ENCODE measurements around the gene CNGB1.
"Not testable (repeated sequence)": the region's sequence is repeated elsewhere in the genome, so short reads cannot be mapped to it uniquely, and the experiment has no call there.

The CNGB1 gene

DNA sequence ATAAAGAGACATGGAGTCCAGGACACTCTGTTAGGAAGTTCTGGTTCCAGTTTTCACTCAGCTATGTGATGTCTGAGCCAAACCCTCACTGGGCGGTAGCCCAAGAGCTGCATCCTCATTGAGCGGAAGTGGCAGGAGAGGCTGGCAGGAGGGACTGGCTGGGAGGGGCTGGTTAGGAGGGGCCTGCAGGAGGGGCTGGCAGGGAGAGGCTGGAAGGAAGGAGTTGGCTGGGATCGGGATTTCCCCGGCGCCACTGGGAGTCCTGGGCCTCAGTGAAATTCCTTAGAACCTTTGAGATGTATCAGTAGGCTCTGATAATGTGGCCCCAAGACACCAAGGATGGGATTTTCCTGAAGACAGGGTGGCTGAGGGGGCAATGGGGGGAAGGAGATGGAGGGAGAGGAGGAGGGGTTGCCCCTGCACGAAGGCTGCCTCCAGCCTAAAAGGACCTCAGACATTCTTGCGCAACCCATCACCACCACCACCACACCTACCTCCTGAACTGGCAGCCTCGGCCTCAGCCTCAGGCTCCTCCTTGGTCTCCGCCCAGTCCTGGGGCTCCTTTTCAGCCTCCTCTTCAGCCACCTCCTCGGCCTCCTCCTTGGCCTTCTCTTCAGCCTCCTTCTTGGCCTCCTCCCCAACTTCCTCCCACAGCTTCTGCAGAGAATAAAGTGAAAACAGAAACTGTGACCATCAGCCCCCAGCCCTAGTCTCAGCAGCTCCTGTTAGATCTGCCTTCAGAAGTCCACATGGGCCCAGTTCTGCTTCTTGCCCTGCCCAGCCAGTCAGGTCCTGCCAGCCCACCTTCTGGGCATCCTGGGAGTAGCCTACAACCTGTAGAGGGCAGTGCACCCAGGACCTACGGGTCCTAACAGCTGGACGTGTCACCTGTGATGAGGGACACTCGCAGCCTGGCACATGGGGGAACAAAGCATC, 31.7 kb downstream of the CNGB1 start:
- H3K27ac ChIP-seq = peak overlapping the region; percentile 69
- peak; percentile 37 for DNase-seq (ENCODE audit: low read depth, low spot score)

DNA sequence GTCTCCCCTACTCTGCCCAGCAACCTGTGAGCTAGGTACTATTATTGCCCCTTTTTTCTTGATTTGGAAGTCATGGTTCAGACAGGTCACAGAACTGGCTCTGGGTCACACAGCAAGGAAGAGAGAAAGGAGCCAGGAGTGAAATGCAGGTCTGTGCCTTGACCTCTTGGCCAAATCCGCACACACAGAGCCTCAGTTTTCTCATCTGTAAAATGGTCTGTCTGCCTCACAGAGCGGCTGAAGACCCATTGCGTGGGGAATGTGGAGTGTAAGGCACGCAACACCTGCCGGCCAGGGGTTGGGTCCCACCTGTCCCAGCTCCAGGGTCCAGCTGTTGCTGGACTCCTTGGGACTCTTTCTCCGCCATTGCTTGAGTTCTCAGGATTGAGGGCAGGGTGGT, 32.4 kb downstream of the CNGB1 start:
- H3K27ac ChIP-seq = peak overlapping the region; percentile 69
- DNase-seq (ENCODE audit: low read depth, low spot score) = no peak

- no peak overlapping the region for H3K27ac ChIP-seq
- no peak for DNase-seq (ENCODE audit: low read depth, low spot score)
Observed at GRCh38 chr16:57937861-57938260, 33.1 kb downstream of the CNGB1 start.

GRCh38 chr16:57935904-57936303, 35.0 kb downstream of the CNGB1 start:
- no peak for DNase-seq (ENCODE audit: low read depth, low spot score)

DNA sequence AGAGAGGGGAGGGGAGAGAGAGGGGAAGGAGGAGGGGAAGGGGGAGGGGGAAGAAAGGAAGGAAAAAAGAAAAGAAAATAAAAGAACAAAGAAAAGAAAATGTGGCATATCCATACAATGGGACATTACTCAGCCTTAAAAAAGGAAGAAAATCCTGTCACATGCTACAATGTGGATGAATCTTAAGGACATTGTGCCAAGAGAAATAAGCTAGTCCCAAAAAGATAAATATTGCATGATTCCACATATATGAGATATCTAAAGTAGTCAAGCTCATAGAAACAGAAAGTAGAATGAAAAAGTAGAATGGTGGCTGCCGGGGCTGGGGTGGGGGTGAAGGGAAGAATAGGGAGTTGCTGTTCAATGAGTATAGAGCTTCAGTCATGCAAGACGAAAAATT, 40.4 kb downstream of the CNGB1 start:
- no peak for DNase-seq (ENCODE audit: low read depth, low spot score)
- no peak overlapping the region for H3K27ac ChIP-seq

More at GRCh38 chr16:57935904-57936303, 35.0 kb downstream of the CNGB1 start:
- no peak overlapping the region for H3K27ac ChIP-seq

DNA sequence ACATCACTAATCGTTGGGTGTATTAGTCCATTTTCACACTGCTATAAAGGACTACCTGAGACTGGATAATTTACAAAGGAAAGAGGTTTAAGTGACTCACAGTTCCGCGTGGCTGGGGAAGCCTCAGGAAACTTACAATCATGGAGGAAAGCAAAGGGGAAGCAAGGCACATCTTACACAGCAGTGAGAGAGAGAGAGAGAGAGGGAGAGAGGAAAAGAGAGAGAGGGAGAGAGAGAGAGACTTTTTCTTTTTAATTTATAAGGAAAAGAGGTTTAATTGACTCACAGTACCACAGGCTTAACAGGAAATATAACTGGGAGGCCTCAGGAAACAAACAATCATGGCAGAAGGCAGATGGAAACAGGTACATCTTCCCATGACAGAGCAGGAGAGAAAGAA, 41.7 kb downstream of the CNGB1 start:
- DNase-seq (ENCODE audit: low read depth, low spot score) = no peak
- no peak overlapping the region for H3K27ac ChIP-seq

DNA sequence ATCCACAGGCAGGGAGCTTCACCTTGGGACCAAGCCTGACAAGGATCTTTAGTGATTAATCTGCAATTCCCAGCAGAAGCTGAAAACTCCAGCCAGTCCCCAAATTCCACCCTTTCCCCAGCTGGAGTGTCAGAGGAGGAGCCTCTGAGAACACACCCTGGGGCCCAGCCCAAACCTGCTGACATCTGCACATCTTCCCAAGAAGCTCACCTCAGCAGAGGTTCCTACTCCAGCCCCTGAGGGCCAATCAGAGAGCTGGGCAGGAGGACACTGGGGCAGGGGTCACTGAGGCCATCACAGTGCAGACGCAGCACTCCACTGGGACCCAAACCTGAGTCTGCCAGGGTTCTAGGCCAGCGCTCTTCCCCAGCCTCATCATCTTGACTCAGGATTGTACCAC, 44.9 kb downstream of the CNGB1 start:
- DNase-seq (ENCODE audit: low read depth, low spot score) = no peak
- no peak overlapping the region for H3K27ac ChIP-seq

- no peak for DNase-seq (ENCODE audit: low read depth, low spot score)
- no peak overlapping the region for H3K27ac ChIP-seq
Observed at GRCh38 chr16:57925310-57925709, 45.6 kb downstream of the CNGB1 start.

GRCh38 chr16:57924514-57924913, 46.4 kb downstream of the CNGB1 start:
- DNase-seq (ENCODE audit: low read depth, low spot score) = no peak
- H3K27ac ChIP-seq = peak overlapping the region; percentile 25

DNA sequence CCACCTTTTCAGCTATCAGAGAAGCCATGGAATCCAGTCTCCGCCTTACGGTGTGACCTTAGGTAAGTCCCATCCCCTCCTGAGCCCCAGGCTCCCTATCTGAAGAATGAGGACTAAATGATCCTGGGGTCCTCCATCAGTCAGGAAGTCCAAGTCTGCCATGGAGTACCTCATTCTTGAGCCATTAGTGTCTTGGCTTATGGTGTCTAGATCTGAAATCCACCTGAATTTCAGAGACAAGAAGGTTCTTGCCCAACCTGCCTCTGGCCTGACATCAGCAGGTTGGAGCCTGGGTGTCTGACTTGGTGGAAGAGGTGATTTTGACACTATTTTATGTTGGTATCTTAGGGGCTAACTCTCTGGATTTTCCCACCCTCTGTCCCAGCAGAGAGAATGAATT, 47.1 kb downstream of the CNGB1 start:
- peak overlapping the region; percentile 25 for H3K27ac ChIP-seq

DNA sequence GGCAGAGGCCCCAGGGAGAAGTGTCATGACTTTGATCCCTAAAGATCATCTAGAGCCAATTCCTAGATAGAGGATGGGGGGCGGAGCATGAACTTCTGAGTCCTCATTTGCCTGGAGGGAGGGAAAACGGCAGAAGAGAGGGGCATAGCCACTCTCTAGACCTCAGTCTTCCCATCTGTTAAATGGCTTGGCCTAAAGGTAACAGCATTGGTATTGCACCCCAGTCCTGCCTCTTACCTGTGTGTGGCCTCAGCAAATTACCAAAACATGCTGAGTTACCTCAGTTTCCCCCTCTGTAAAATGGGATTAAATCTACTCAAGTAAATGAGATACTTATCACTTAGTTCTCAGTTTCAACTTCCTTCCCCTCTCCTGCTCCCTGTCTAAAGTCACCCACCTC, 47.5 kb downstream of the CNGB1 start:
- peak overlapping the region; percentile 25 for H3K27ac ChIP-seq
- DNase-seq (ENCODE audit: low read depth, low spot score) = no peak

More for the DNA sequence above, 47.1 kb downstream of the CNGB1 start:
- no peak for DNase-seq (ENCODE audit: low read depth, low spot score)

DNA sequence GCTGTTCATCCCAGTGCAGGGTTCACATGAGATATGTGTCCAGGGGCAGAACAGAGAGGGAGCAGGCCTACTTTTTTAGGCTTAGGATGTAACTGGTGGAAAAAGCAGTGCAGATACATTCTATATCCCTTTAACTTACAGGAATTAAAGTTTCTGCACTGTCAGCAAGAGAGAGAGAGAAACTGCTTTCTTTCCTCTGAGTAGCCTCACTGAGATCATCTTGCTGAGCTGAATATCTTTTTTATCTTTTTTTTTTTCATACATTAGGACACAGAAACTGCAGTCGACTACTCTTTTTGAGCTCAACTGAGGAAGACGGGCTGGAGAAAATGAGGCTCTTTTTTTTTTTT, 50.1 kb downstream of the CNGB1 start:
- DNase-seq (ENCODE audit: low read depth, low spot score) = no peak
- H3K27ac ChIP-seq = peak overlapping the region; percentile 71

- peak overlapping the region; percentile 71 for H3K27ac ChIP-seq
- no peak for DNase-seq (ENCODE audit: low read depth, low spot score)
Observed at GRCh38 chr16:57920215-57920879, 50.6 kb downstream of the CNGB1 start.

DNA sequence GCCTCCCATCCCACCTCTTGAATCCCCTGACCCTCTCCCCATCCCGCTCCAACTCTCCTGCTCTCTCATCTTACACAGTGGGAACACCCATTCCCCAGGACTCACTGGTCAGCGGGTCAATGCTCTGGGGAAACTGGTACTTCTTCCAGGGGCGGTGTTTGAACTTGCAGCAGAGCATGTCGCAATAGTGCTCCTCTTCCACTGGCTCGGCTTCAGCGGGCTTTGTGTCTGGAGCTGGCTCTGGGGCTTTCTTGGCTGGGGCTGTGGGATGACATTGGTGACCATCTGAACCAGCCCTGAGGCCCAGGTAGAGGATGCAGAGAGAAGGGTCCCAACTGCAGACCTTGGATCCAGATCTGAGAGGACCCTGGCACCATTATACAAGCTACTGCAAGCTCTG, 51.9 kb downstream of the CNGB1 start:
- no peak for DNase-seq (ENCODE audit: low read depth, low spot score)
- no peak overlapping the region for H3K27ac ChIP-seq

DNA sequence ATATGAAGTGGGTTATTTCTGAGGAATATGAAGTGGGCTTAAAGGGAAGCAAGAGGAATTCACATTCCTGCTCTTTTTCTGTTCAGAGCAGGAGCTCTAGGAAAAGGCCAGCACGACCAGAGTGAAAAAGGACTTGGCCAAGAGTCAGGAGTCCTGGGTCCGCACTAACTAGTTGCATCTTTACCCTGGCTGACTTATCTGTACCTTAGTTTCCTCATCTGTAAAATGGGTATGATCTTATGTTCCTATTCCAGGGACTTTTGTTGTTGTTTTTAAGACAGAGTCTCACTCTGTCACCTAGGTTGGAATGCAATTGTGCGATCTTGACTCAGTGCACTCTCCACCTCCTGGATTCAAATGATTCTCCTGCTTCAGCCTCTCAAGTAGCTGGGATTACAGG, 52.5 kb downstream of the CNGB1 start:
- H3K27ac ChIP-seq = no peak overlapping the region
- no peak for DNase-seq (ENCODE audit: low read depth, low spot score)

DNA sequence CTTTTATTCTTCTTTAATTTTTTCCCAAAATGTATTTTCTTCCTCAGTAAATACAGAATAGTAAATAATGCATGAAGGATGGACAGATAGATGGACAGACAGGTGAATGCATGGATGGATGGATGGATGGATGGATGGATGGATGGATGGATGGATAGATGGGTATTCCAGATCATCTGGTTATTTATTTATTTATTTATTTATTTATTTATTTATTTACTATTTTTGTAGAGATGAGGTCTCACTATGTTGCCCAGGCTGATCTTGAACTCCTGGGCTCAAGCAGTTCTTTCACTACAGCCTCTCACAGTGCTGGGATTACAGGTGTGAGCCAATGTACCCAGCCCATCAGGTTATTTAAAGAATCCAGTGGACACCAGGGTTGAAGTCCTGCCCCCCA, 53.0 kb downstream of the CNGB1 start:
- peak overlapping the region; percentile 76 for H3K27ac ChIP-seq
- not testable (repeated sequence) for DNase-seq (ENCODE audit: low read depth, low spot score)

- H3K27ac ChIP-seq = peak overlapping the region; percentile 76
- DNase-seq (ENCODE audit: low read depth, low spot score) = not testable (repeated sequence)
Observed at GRCh38 chr16:57917489-57917888, 53.4 kb downstream of the CNGB1 start.

GRCh38 chr16:57916735-57917438, 54.0 kb downstream of the CNGB1 start:
- H3K27ac ChIP-seq = peak overlapping the region; percentile 76
- DNase-seq (ENCODE audit: low read depth, low spot score) = peak; percentile 57

GRCh38 chr16:57915811-57916488, 55.0 kb downstream of the CNGB1 start:
- H3K27ac ChIP-seq = peak overlapping the region; percentile 76
- DNase-seq (ENCODE audit: low read depth, low spot score) = no peak

GRCh38 chr16:57915267-57915666, 55.7 kb downstream of the CNGB1 start:
- DNase-seq (ENCODE audit: low read depth, low spot score) = no peak
- no peak overlapping the region for H3K27ac ChIP-seq
